AG04450 (cell line): ENCODE measurements around the gene ABHD4. TPM values are rescaled to one million over a fixed set of nuclear protein-coding genes. Genes with fewer than 3 reads are reported as not detected.
A peak's percentile ranks its signal among the peaks of the same experiment; 100 is the strongest.

Experiments used
- CTCF ChIA-PET: fragments of 300-600, 350-600 bp; formaldehyde crosslinking; extraction: SDS; loops from one replicate; lab custom pipeline; 2022; ENCODE audit warnings: antibody characterized with exemption, inconsistent platforms; lab: Charles Lee
- POLR2A ChIA-PET: fragments of 350-600 bp; formaldehyde crosslinking; extraction: SDS; loops from one replicate; lab custom pipeline; 2021; ENCODE audit warnings: antibody characterized with exemption, inconsistent platforms; lab: Yijun Ruan, JAX
- DNase-seq: peaks from one replicate; pipeline ENCODE4 v3.0.0-alpha.2; 2011; ENCODE audit warnings: low read depth, low spot score
- H3K27ac ChIP-seq: one replicate; pipeline ENCODE4 v1.5.1; 2012; ENCODE audit warnings: low read depth, low read length, control low read depth
- H3K27me3 ChIP-seq: one replicate; pipeline ENCODE4 v1.6.0; 2012; ENCODE audit warnings: low read length; ENCODE audit not compliant: control insufficient read depth, insufficient read depth
- H3K4me3 ChIP-seq: 2 replicates; pipeline ENCODE4 v1.5.1; 2011; ENCODE audit warnings: mild to moderate bottlenecking, low read depth, low read length, control low read depth
- H3K9me3 ChIP-seq: 2 replicates; pipeline ENCODE4 v1.5.1; 2012; ENCODE audit warnings: low read length; ENCODE audit not compliant: control insufficient read depth, insufficient read depth
- polyA minus RNA-seq: library from RNA; depleted of rRNA, polyadenylated mRNA; stranded (reverse); fragments of >200 nt; gene quantifications from 2 replicates; pipeline ENCODE4 v1.2.3, GENCODE V29; 2011; rRNA and poly(A)+ RNA removed
- polyA plus RNA-seq: library from polyadenylated mRNA; depleted of rRNA; stranded (reverse); fragments of >200 nt; gene quantifications from 2 replicates; pipeline ENCODE4 v1.2.3, GENCODE V29; 2011; rRNA removed
- TF ChIP-seq, protein P1 (sequence below): IDR thresholded peaks from 2 replicates; pipeline ENCODE4 v1.5.1; 2011; ENCODE audit warnings: low read depth, low read length, control low read depth, inconsistent platforms

The ABHD4 gene, protein sequence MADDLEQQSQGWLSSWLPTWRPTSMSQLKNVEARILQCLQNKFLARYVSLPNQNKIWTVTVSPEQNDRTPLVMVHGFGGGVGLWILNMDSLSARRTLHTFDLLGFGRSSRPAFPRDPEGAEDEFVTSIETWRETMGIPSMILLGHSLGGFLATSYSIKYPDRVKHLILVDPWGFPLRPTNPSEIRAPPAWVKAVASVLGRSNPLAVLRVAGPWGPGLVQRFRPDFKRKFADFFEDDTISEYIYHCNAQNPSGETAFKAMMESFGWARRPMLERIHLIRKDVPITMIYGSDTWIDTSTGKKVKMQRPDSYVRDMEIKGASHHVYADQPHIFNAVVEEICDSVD
- polyA plus RNA-seq (42.1 and 49.4 TPM in 2 replicates), polyA minus RNA-seq (39.7 and 44.9 TPM in 2 replicates)

DNA sequence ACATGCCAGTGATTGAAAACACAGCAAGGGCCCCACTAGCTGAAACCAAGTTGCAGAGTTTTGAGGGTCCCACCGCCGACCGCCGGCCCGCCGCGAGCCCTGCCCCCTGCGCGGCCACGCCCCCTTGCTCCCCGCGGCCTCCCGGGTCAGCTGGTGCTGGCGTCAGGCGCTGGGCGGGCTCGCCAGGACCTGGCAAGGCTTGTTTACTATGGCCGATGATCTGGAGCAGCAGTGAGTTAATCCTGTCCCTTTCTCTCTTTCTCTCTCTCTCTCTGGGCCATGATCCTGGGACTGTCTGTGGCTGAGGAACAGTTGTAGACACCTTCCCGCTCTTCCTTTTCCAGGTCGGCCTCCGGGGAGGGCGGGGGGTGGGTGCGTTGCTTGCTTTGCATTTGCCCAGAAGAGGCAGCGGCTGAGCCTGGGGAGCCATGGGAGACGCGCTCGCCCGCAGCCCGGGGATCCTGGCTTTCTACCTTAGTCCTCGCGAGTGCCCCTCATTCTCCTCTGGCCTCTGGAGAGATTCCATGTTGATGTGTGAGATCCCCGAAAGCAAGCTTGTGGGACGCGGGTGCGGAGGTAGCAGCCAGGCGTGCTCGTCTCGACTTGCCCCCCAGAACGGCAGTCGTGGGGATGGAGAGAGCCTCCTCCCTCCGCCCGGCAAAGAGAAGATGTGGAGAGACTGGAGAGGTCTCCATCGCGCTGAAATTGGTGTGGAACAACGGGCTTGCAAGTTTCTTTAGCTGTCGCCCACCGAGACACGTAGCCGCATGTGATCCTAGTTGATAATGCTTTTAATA lies at the start of gene ABHD4:
Gene ABHD4 (plus strand): TSS at position 202 of the 797 bp plus-strand sequence. CDS start 7 bp downstream, at position 209.
- TF ChIP-seq, protein P1, sequence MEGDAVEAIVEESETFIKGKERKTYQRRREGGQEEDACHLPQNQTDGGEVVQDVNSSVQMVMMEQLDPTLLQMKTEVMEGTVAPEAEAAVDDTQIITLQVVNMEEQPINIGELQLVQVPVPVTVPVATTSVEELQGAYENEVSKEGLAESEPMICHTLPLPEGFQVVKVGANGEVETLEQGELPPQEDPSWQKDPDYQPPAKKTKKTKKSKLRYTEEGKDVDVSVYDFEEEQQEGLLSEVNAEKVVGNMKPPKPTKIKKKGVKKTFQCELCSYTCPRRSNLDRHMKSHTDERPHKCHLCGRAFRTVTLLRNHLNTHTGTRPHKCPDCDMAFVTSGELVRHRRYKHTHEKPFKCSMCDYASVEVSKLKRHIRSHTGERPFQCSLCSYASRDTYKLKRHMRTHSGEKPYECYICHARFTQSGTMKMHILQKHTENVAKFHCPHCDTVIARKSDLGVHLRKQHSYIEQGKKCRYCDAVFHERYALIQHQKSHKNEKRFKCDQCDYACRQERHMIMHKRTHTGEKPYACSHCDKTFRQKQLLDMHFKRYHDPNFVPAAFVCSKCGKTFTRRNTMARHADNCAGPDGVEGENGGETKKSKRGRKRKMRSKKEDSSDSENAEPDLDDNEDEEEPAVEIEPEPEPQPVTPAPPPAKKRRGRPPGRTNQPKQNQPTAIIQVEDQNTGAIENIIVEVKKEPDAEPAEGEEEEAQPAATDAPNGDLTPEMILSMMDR: no peak
- Histone ChIP-seq H3K9me3 (no peaks in the 10 kb centered on the region; the same call in 1 of the 2 replicates), H3K4me3 (peak within 1 kb of the TSS; percentile 97), H3K27ac (peak within 1 kb of the TSS; percentile 89), H3K27me3 (no peaks in the 10 kb centered on the region)
- DNase-seq: no peak
- ChIA-PET POLR2A (interaction anchor here (0.7 to 2.3 kb wide), 4 partner anchors 9 to 409 kb away, joined by 3 to 12 read pairs (median 4); partner anchors contain the start of gene DAD1), CTCF (interaction anchor here (0.8 to 4.4 kb wide), 14 partner anchors 8 to 274 kb away, joined by 3 to 47 read pairs (median 4); partner anchors contain the start of genes DAD1 and OXA1L)

DNA sequence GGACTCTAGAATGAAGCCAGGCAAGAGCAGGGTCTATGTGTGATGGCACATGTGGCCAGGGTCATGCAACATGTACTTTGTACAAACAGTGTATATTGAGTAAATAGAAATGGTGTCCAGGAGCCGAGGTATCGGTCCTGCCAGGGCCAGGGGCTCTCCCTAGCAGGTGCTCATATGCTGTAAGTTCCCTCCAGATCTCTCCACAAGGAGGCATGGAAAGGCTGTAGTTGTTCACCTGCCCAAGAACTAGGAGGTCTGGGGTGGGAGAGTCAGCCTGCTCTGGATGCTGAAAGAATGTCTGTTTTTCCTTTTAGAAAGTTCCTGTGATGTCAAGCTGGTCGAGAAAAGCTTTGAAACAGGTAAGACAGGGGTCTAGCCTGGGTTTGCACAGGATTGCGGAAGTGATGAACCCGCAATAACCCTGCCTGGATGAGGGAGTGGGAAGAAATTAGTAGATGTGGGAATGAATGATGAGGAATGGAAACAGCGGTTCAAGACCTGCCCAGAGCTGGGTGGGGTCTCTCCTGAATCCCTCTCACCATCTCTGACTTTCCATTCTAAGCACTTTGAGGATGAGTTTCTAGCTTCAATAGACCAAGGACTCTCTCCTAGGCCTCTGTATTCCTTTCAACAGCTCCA lies 48.7 kb upstream of the ABHD4 start:
- Histone ChIP-seq H3K27ac (no peak overlapping the region), H3K9me3 (no peaks in the 10 kb centered on the region), H3K4me3 (no peak overlapping the region), H3K27me3 (no peaks in the 10 kb centered on the region)
- no peak for DNase-seq
- POLR2A ChIA-PET: no interaction called here
- CTCF ChIA-PET: interaction anchor here (2.0 to 2.5 kb wide), 2 partner anchors 20 to 157 kb away, joined by 7 to 10 read pairs; no protein-coding TSS in a partner anchor
- TF ChIP-seq, protein P1: no peak

DNA sequence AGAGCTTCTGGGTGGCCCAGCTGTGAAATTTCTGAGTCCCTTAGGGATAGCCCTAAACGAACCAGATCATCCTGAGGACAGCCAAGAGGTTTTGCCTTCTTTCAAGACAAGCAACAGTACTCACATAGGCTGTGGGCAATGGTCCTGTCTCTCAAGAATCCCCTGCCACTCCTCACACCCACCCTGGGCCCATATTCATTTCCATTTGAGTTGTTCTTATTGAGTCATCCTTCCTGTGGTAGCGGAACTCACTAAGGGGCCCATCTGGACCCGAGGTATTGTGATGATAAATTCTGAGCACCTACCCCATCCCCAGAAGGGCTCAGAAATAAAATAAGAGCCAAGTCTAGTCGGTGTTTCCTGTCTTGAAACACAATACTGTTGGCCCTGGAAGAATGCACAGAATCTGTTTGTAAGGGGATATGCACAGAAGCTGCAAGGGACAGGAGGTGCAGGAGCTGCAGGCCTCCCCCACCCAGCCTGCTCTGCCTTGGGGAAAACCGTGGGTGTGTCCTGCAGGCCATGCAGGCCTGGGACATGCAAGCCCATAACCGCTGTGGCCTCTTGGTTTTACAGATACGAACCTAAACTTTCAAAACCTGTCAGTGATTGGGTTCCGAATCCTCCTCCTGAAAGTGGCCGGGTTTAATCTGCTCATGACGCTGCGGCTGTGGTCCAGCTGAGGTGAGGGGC lies 48.0 kb upstream of the ABHD4 start:
- H3K4me3 ChIP-seq: no peak overlapping the region

DNA sequence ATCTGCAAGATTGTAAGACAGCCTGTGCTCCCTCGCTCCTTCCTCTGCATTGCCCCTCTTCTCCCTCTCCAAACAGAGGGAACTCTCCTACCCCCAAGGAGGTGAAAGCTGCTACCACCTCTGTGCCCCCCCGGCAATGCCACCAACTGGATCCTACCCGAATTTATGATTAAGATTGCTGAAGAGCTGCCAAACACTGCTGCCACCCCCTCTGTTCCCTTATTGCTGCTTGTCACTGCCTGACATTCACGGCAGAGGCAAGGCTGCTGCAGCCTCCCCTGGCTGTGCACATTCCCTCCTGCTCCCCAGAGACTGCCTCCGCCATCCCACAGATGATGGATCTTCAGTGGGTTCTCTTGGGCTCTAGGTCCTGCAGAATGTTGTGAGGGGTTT lies 46.5 kb upstream of the ABHD4 start:
- CTCF ChIA-PET: interaction anchor here (0.7 to 1.7 kb wide), 4 partner anchors 8 to 517 kb away, joined by 3 to 5 read pairs (median 4); no protein-coding TSS in a partner anchor
- TF ChIP-seq, protein P1: no peak
- H3K4me3 ChIP-seq: no peak overlapping the region
- no peak for DNase-seq
- no peaks in the 10 kb centered on the region for H3K27me3 ChIP-seq
- POLR2A ChIA-PET: no interaction called here
- no peak overlapping the region for H3K27ac ChIP-seq
- no peaks in the 10 kb centered on the region; the same call in 1 of the 2 replicates for H3K9me3 ChIP-seq

More for the DNA sequence above, 48.0 kb upstream of the ABHD4 start:
- Histone ChIP-seq H3K27ac (no peak overlapping the region), H3K27me3 (no peaks in the 10 kb centered on the region), H3K9me3 (no peaks in the 10 kb centered on the region; the same call in 1 of the 2 replicates)
- POLR2A ChIA-PET: interaction anchor here (0.6 kb wide), 1 partner anchor 35 kb away, joined by 3 read pairs; no protein-coding TSS in a partner anchor
- CTCF ChIA-PET: interaction anchor here (1.4 to 2.5 kb wide), 4 partner anchors 10 to 519 kb away, joined by 4 to 10 read pairs (median 6); no protein-coding TSS in a partner anchor
- DNase-seq: peak; percentile 16
- TF ChIP-seq, protein P1: no peak
